ENCODE measurements around the gene PTBP2.

DNA sequence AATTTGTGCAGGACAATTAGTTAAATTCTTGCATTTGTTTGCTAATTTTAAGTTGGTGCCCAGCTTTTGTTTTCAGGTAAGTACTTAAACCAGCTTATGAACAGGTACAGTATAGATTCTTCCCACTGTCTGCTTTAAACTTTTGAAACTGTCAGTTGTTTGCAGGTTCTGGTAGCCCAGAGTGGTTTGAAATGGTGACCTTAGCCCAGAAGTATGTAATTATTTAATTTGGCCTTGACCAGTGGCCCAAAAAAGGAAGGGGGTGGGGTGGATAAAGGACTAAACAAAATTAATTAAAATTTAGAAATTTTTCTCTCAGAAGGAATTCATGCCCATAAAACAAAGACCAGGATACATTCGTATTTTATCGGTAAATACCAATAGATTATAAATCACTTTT, 69.0 kb downstream of the PTBP2 start:
- no peak for TF ChIP-seq ZNF384 (IDR thresholded peaks at IDR 0.05)
- no peak for TF ChIP-seq FOXK2 (IDR thresholded peaks at IDR 0.05)
- no peak for TF ChIP-seq SP1 (IDR thresholded peaks at IDR 0.05)
- no peak for TF ChIP-seq SUZ12 (IDR thresholded peaks at IDR 0.05)
- TF ChIP-seq, protein P1, sequence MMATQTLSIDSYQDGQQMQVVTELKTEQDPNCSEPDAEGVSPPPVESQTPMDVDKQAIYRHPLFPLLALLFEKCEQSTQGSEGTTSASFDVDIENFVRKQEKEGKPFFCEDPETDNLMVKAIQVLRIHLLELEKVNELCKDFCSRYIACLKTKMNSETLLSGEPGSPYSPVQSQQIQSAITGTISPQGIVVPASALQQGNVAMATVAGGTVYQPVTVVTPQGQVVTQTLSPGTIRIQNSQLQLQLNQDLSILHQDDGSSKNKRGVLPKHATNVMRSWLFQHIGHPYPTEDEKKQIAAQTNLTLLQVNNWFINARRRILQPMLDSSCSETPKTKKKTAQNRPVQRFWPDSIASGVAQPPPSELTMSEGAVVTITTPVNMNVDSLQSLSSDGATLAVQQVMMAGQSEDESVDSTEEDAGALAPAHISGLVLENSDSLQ (IDR thresholded peaks at IDR 0.05), result no peak
- no peak for TF ChIP-seq TARDBP (IDR thresholded peaks at IDR 0.05)

All from HEK293T (cell line).